Heart right ventricle (tissue), 16 donors: ENCODE results near the gene FGFBP2. TPM values are rescaled to one million over a fixed set of nuclear protein-coding genes. Genes with fewer than 3 reads are reported as not detected.

Source experiments
- ATAC-seq, 8 donors: fragments of 200-7000 bp; cut with Tn5 transposase; one replicate each; pipeline ENCODE4 v1.9.1; 2020; ENCODE audit warnings: mild to moderate bottlenecking in 8 of 8, moderate library complexity in 8 of 8, moderate number of reproducible peaks in 1 of 8
- DNase-seq, 2 donors: peaks; one replicate each; pipeline ENCODE4 v3.0.0-alpha.2; 2020
- H3K27ac ChIP-seq, 10 donors: fragments of 200-600 bp; sonication (generic) in 2 of 10; one replicate each; pipeline versions ENCODE4 v1.5.0 to v1.8.0; 2020 to 2022; ENCODE audit warnings: mild to moderate bottlenecking in 3 of 10
- H3K27me3 ChIP-seq, 7 donors: fragments of 200-600 bp; one replicate each; pipeline ENCODE4 v1.8.0; 2021 to 2022; ENCODE audit warnings: mild to moderate bottlenecking in 2 of 7
- H3K36me3 ChIP-seq, 9 donors: fragments of 200-600 bp; sonication (generic) in 1 of 9; one replicate each; pipeline versions ENCODE4 v1.5.0 to v1.8.0; 2020 to 2022; ENCODE audit warnings: mild to moderate bottlenecking in 2 of 9
- H3K4me1 ChIP-seq, 9 donors: fragments of 200-600 bp; sonication (generic) in 1 of 9; one replicate each; pipeline versions ENCODE4 v1.5.0 to v1.8.0; 2020 to 2022; ENCODE audit warnings: mild to moderate bottlenecking in 4 of 9
- H3K4me3 ChIP-seq, 10 donors: fragments of 200-600 bp; sonication (generic) in 2 of 10; one replicate each; pipeline versions ENCODE4 v1.5.0 to v1.8.0; 2020 to 2022; ENCODE audit warnings: mild to moderate bottlenecking in 7 of 10, moderate library complexity in 2 of 10
- H3K9me3 ChIP-seq, 11 donors: fragments of 200-600 bp in 10 of 11; sonication (generic) in 2 of 11; one replicate each; pipeline versions ENCODE4 v1.5.0 to v1.8.0; 2013 to 2022; ENCODE audit warnings: mild to moderate bottlenecking in 2 of 11, control low read depth in 1 of 11, moderate library complexity in 1 of 11
- CTCF ChIP-seq, 9 donors: fragments of 200-600 bp; sonication (generic) in 2 of 9; IDR thresholded peaks; one replicate each; pipeline versions ENCODE4 v1.5.0 to v1.8.0; 2021 to 2022; ENCODE audit warnings: antibody characterized with exemption in 9 of 9, mild to moderate bottlenecking in 5 of 9, moderate library complexity in 1 of 9
- WGBS, 2 donors: extraction: QIAGEN DNeasy Blood & Tissue Kit; methylation state at CpG; one replicate each; pipeline ENCODE4 v1.1.7; 2013; ENCODE audit warnings: inconsistent platforms in 1 of 2; 5-methylcytosine and 5-hydroxymethylcytosine counted together
- intact Hi-C, 10 donors: fragments of 100-400 bp; cut with DNase I; formaldehyde crosslinking; loops; one replicate each; pipeline versions ENCODE4 v1.11.1 to v1.14.2; 2022
- polyA plus RNA-seq, 2 donors: library from polyadenylated mRNA; stranded (reverse); fragments of 200-250 nt; gene quantifications; one replicate each; pipeline ENCODE4 v1.2.3, GENCODE V29; 2013
- total RNA-seq, 10 donors: library from RNA; stranded (reverse); fragmentation: NEBNext Ultra II Directional in 3 of 10; extraction: Animal tissue kit (Norgen Biotek cat#: 25700) in 3 of 10; gene quantifications; one replicate each; pipeline versions ENCODE4 v1.2.1 to v1.2.4, GENCODE V29; 2021 to 2023
- donor health status: Arrhythmogenic right ventricular cardiomyopathy.
- donor health status: ischemic (EF 13 %, LVEDD 7.1; RV severe dilation, severe dysfunction).
- donor health status: healthy with polysubstance abuse.
- donor health status: DM: no; HTN: yes; CAD: no.
- donor health status: DM: no; HTN: no; CAD: no.
- donor health status: ischemic (EF 25% LVEDD 6.9; RV normal size, moderate dysfunction).
- donor health status: ischemic (EF 25% LVEDD 5.7; RV mildly dilated, moderate dysfunction).
- donor health status: healthy.
- donor health status: DM: yes; HTN: yes; CAD: no.
- donor health status: Ischemic cardiomyopathy.
- donor health status: ischemic (EF 35%, LVEDD 5.7; RV mildly dilated, moderate dysfunction).
- donor health status: nonischemic (EF 11% LVEDD 7.7; RV severe dilation, severe dysfunction).
- donor health status: DM: yes; HTN: yes; CAD: no.
- donor health status: PGD.
- donor health status: ischemic (EF 29% LVEDD 5.4; RV normal size, mild dysfunction).
- donor health status: nonischemic (EF 23%, LVEDD 6.1; RV moderate dilation, normal function).

Gene FGFBP2
- total and polyA plus RNA-seq, 12 donors, result 0.32 to 15.8 (median 1.6) TPM

GRCh38 chr4:15953625-15954024, 9.3 kb downstream of the FGFBP2 start:
- Histone ChIP-seq H3K4me1 (peaks cover 0 to 5% (median 0%) of the 10 kb centered on the region in 9 donors), H3K27ac (no peak overlapping the region), H3K36me3 (no peaks in the 10 kb centered on the region), H3K9me3 (no peaks in the 10 kb centered on the region), H3K27me3 (no peaks in the 10 kb centered on the region), H3K4me3 (no peak overlapping the region)
- DNase-seq (no peak), ATAC-seq (no peak)
- no peak for TF ChIP-seq CTCF (IDR thresholded peaks at IDR 0.05)
- intact Hi-C loops, result loop anchor here in 1 of 10 donors (5.0 kb wide), 2 partner anchors 146 to 226 kb away; no protein-coding TSS in a partner anchor
- WGBS, 2 donors, result 96 to 97% methylated on average over 5 of the region's 5 CpGs

DNA sequence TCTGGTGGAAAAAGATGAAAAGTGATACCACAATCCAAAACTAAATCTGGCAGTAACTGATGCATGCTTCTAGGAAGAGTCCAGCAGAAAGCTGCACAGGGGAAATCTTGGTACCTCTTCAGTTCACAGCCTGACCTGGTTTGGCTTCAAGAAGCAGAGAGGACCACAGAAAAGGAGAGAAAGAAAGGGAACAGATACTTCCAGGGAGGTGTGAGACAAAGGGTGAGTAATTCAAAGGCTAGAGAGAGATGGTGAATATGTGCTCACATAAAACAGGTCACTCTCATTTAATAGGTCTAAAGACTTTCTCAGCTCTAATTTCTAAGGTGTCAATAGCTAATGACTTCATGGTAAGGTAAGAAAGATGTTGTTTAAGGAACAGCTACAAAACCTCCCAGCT, 11.2 kb downstream of the FGFBP2 start:
- intact Hi-C loops, result loop anchor here in 1 of 10 donors (5.0 kb wide), 2 partner anchors 144 to 224 kb away; no protein-coding TSS in a partner anchor
- ATAC-seq (no peak), DNase-seq (no peak)
- H3K4me3 ChIP-seq, result no peak overlapping the region
- no peak for TF ChIP-seq CTCF (IDR thresholded peaks at IDR 0.05)
- no peaks in the 10 kb centered on the region for H3K9me3 ChIP-seq
- H3K27ac ChIP-seq, result no peak overlapping the region
- no peaks in the 10 kb centered on the region for H3K36me3 ChIP-seq
- H3K4me1 ChIP-seq, result peaks cover 0 to 5% (median 0%) of the 10 kb centered on the region in 9 donors
- H3K27me3 ChIP-seq, result peaks cover 0 to 4% (median 0%) of the 10 kb centered on the region in 7 donors

GRCh38 chr4:15948826-15949225, 14.1 kb downstream of the FGFBP2 start:
- no peaks in the 10 kb centered on the region for H3K36me3 ChIP-seq
- peaks cover 0 to 13% (median 0%) of the 10 kb centered on the region in 7 donors for H3K27me3 ChIP-seq
- H3K4me3 ChIP-seq, result no peak overlapping the region
- intact Hi-C loops, result no loop called here
- DNase-seq (no peak), ATAC-seq (no peak)
- no peak for TF ChIP-seq CTCF (IDR thresholded peaks at IDR 0.05)
- no peaks in the 10 kb centered on the region for H3K9me3 ChIP-seq
- H3K4me1 ChIP-seq, result no peaks in the 10 kb centered on the region
- no peak overlapping the region for H3K27ac ChIP-seq
- 87 to 90% methylated on average over 9 of the region's 9 CpGs for WGBS, 2 donors

GRCh38 chr4:15947684-15948083, 15.3 kb downstream of the FGFBP2 start:
- Histone ChIP-seq H3K4me1 (no peaks in the 10 kb centered on the region), H3K4me3 (no peak overlapping the region), H3K9me3 (no peaks in the 10 kb centered on the region), H3K27ac (no peak overlapping the region), H3K36me3 (no peaks in the 10 kb centered on the region), H3K27me3 (peaks cover 0 to 13% (median 0%) of the 10 kb centered on the region in 7 donors)
- no peak for ATAC-seq
- no peak for DNase-seq
- intact Hi-C loops, result no loop called here
- TF ChIP-seq CTCF (IDR thresholded peaks at IDR 0.05), result no peak
- WGBS, 2 donors, result 88 to 89% methylated on average over 8 of the region's 8 CpGs
